Muscle of back (tissue), 11 donors: ENCODE measurements around the gene CRACR2A. TPM values are rescaled to one million over a fixed set of nuclear protein-coding genes. Genes with fewer than 3 reads are reported as not detected.

Experiments used
- DNase-seq, 3 donors: peaks; one replicate each; pipeline versions ENCODE4 v3.0.0 to v3.0.0-alpha.2; 2013
- polyA plus RNA-seq, 10 donors: library from polyadenylated mRNA; unstranded; fragments of 120-200 nt; gene quantifications; one replicate each; pipeline ENCODE4 v1.2.1, GENCODE V29; 2013; ENCODE audit not compliant: insufficient read length in 10 of 10

The CRACR2A gene
- polyA plus RNA-seq, 10 donors: 1.0 to 2.6 (median 1.6) TPM

- no peak for DNase-seq
Observed at GRCh38 chr12:3622822-3623690, 129.9 kb downstream of the CRACR2A start.

- peak; percentile 31 to 42 (median 41) for DNase-seq
Observed at GRCh38 chr12:3622021-3622821, 130.7 kb downstream of the CRACR2A start.

GRCh38 chr12:3620856-3621255 is 132.1 kb downstream of the CRACR2A start:
- DNase-seq: no peak

- DNase-seq: no peak
Observed at GRCh38 chr12:3617565-3617964, 135.3 kb downstream of the CRACR2A start.

- DNase-seq: no peak
Observed at GRCh38 chr12:3615862-3616261, 137.0 kb downstream of the CRACR2A start.

GRCh38 chr12:3614806-3615466 is 138.0 kb downstream of the CRACR2A start:
- peak in 1 of 3 donors; percentile 31 for DNase-seq

GRCh38 chr12:3613641-3614395 is 139.1 kb downstream of the CRACR2A start:
- no peak for DNase-seq

- DNase-seq: peak in 1 of 3 donors; percentile 15
Observed at GRCh38 chr12:3611860-3612703, 140.8 kb downstream of the CRACR2A start.

- no peak for DNase-seq
Observed at GRCh38 chr12:3607821-3608220, 145.1 kb downstream of the CRACR2A start.

GRCh38 chr12:3607039-3607720 is 145.7 kb downstream of the CRACR2A start:
- no peak for DNase-seq

- no peak for DNase-seq
Observed at GRCh38 chr12:3606128-3606527, 146.8 kb downstream of the CRACR2A start.

GRCh38 chr12:3605692-3606091 is 147.2 kb downstream of the CRACR2A start:
- no peak for DNase-seq

- peak in 2 of 3 donors; percentile 19 to 31 for DNase-seq
Observed at GRCh38 chr12:3604748-3605586, 147.9 kb downstream of the CRACR2A start.

- DNase-seq: no peak
Observed at GRCh38 chr12:3604286-3604685, 148.6 kb downstream of the CRACR2A start.

- DNase-seq: no peak
Observed at GRCh38 chr12:3603576-3603975, 149.3 kb downstream of the CRACR2A start.

- no peak for DNase-seq
Observed at GRCh38 chr12:3602488-3602887, 150.4 kb downstream of the CRACR2A start.

GRCh38 chr12:3601461-3602150 is 151.3 kb downstream of the CRACR2A start:
- no peak for DNase-seq

- no peak for DNase-seq
Observed at GRCh38 chr12:3600951-3601350, 152.0 kb downstream of the CRACR2A start.
